Esophagus (tissue), 2 donors: ENCODE measurements around the gene TMEM80. TPM values are rescaled to one million over a fixed set of nuclear protein-coding genes. Genes with fewer than 3 reads are reported as not detected.
A peak's percentile ranks its signal among the peaks of the same experiment; 100 is the strongest.

Source experiments
- H3K27ac ChIP-seq, 2 donors: one replicate each; pipeline ENCODE4 v1.5.1; 2013; ENCODE audit warnings: low read depth in 2 of 2, mild to moderate bottlenecking in 2 of 2, inconsistent platforms in 1 of 2, low read length in 1 of 2, moderate library complexity in 1 of 2
- H3K27me3 ChIP-seq, 2 donors: one replicate each; pipeline ENCODE4 v1.6.1; 2013; ENCODE audit warnings: low read length in 2 of 2, control low read depth in 1 of 2, mild to moderate bottlenecking in 1 of 2; ENCODE audit not compliant: insufficient read depth in 2 of 2, control insufficient read depth in 1 of 2
- H3K36me3 ChIP-seq, 2 donors: one replicate each; pipeline ENCODE4 v1.6.1; 2013; ENCODE audit warnings: low read length in 1 of 2; ENCODE audit not compliant: control insufficient read depth in 2 of 2, insufficient read depth in 2 of 2
- H3K4me1 ChIP-seq, 2 donors: one replicate each; pipeline ENCODE4 v1.6.1; 2013; ENCODE audit warnings: low read length in 1 of 2; ENCODE audit not compliant: control insufficient read depth in 2 of 2, insufficient read depth in 2 of 2
- H3K4me3 ChIP-seq, 2 donors: one replicate each; pipeline ENCODE4 v1.5.1; 2013; ENCODE audit warnings: low read length in 2 of 2, mild to moderate bottlenecking in 2 of 2, low read depth in 1 of 2, moderate library complexity in 1 of 2
- H3K9me3 ChIP-seq, 2 donors: one replicate each; pipeline ENCODE4 v1.6.1; 2013; ENCODE audit warnings: mild to moderate bottlenecking in 2 of 2, low read depth in 1 of 2, low read length in 1 of 2, moderate library complexity in 1 of 2; ENCODE audit not compliant: control insufficient read depth in 2 of 2, insufficient read depth in 1 of 2
- WGBS, 2 donors: extraction: QIAGEN DNeasy Blood & Tissue Kit; methylation state at CpG; one replicate each; pipeline ENCODE4 v1.1.7; 2013; 5-methylcytosine and 5-hydroxymethylcytosine counted together
- polyA plus RNA-seq, 2 donors: library from polyadenylated mRNA; stranded (reverse); fragments of 200-250 nt; gene quantifications; one replicate each; pipeline ENCODE4 v1.2.3, GENCODE V29; 2013
- donor health status: healthy with polysubstance abuse.
- donor health status: Bipolar disorder and iron deficiency.

TMEM80 gene
- polyA plus RNA-seq, 2 donors, result 25.0 to 53.9 TPM

DNA sequence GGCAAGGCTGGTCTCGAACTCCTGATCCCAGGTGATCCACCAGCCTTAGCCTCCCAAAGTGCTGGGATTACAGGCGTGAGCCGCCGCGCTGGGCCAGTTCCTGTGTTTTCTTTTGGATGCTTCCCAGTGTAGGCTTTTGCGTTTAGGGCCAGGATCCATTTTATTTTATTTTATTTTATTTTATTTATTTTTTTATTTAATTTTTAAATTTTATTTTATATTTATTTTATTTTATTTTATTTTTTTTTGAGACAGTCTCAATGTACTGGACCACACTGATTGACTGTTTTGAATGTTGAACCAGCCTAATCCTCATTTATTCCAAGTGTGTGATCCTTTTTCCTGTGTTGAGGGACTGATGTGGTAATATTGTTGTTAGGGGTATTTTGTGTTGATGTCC, 18.8 kb downstream of the TMEM80 start:
- H3K4me1 ChIP-seq, result peaks cover under 1 to 7% of the 10 kb centered on the region in 2 donors
- no peaks in the 10 kb centered on the region for H3K9me3 ChIP-seq
- H3K36me3 ChIP-seq, result peaks cover 0 to 14% of the 10 kb centered on the region in 2 donors
- H3K27me3 ChIP-seq, result no peaks in the 10 kb centered on the region
- 95 to 98% methylated on average over 6 of the region's 6 CpGs for WGBS, 2 donors
- H3K27ac ChIP-seq, result no peak overlapping the region
- H3K4me3 ChIP-seq, result no peak overlapping the region

DNA sequence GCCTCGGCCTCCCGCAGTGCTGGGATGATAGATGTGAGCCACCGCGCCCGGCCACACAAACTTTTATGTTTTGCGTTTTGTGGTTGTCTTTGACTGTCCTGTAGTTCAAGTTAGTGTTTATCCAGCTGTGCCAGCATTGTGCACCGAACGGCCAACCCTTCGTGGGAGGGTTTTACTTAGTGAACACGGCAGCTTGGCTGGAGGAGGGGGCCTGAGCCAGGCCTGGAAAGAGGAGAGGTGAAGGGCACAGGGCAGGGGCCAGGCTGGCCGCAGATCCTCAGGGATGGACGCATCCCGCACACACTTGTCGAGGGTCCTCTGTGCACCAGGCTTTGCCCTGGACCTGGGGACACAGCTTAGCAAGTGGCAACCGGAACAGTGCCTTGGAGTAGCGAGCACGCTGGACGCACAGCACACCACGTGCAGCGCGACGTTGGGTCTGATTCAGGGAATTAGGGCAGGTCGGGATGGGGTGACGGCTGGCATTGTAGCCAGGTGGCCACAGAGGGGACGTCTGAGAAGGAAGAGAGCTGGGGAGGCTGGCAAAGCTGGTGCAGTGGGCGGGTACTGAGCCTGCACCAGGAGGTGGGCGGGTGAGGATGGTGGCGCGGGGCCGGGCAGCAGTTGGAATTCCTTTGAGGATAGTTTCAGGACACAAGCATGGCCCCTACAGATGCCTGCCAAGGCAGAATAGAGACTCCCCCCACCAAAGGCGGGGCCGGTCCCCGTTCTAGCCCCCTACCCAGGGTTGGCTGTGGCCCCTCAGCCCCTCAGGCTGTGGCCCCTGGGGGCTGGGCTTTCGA, 23.8 kb downstream of the TMEM80 start:
- no peaks in the 10 kb centered on the region for H3K9me3 ChIP-seq
- WGBS, 2 donors, result 80 to 86% methylated on average over 34 of the region's 34 CpGs
- H3K27me3 ChIP-seq, result no peaks in the 10 kb centered on the region
- H3K4me1 ChIP-seq, result peaks cover 3 to 5% of the 10 kb centered on the region in 2 donors
- H3K4me3 ChIP-seq, result no peak overlapping the region
- H3K36me3 ChIP-seq, result peaks cover 0 to 35% of the 10 kb centered on the region in 2 donors
- peak overlapping the region in 1 of 2 donors; percentile 15 for H3K27ac ChIP-seq

DNA sequence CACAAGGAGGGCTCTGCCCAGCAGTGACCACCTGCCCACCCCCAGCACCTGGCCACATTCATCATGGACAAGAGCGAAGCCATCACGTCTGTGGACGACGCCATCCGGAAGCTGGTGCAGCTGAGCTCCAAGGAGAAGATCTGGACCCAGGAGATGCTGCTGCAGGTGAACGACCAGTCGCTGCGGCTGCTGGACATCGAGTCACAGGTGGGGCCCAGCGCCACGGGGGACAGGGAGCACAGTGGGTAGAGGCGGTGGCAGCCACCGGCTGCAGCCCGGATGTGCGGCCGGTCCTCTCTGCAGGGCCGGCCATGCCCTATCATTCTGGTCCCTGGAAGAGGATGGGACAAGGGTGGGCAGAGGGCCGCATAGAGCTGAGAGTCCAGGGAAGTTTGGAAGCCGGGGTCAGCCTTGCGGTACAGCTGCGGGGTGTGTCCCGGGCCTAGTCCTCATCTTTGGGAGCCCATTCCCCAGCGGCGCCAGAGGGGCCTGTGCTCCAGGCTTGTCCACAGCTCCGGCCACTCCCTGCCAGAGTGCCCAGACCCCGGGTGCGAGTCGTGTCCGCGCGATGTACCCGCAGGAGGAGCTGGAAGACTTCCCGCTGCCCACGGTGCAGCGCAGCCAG, 24.5 kb downstream of the TMEM80 start:
- peaks cover 0 to 42% of the 10 kb centered on the region in 2 donors for H3K36me3 ChIP-seq
- WGBS, 2 donors, result 77 to 79% methylated on average over 35 of the region's 35 CpGs
- H3K27ac ChIP-seq, result peak overlapping the region in 1 of 2 donors; percentile 26
- H3K4me3 ChIP-seq, result no peak overlapping the region
- no peaks in the 10 kb centered on the region for H3K9me3 ChIP-seq
- H3K27me3 ChIP-seq, result no peaks in the 10 kb centered on the region
- H3K4me1 ChIP-seq, result peaks cover 3 to 5% of the 10 kb centered on the region in 2 donors

DNA sequence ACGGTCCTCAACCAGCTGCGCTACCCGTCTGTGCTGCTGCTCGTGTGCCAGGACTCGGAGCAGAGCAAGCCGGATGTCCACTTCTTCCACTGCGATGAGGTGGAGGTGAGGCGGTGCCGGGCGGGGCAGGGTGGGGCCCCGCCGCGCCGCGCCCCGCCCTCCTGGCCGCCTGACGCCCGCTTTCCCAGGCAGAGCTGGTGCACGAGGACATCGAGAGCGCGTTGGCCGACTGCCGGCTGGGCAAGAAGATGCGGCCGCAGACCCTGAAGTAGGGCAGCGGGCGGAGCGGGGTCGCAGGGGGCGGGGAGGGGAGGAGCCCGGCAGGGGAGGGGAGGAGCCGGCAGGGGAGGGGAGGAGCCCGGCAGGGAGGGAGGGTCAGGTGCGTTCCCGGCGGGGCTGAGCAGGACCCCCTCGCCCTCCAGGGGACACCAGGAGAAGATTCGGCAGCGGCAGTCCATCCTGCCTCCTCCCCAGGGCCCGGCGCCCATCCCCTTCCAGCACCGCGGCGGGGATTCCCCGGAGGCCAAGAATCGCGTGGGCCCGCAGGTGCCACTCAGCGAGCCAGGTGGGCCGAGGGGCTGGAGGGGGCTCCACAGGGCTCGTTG, 25.1 kb downstream of the TMEM80 start:
- Histone ChIP-seq H3K27ac (peak overlapping the region in 1 of 2 donors; percentile 26), H3K4me3 (no peak overlapping the region), H3K36me3 (peaks cover 0 to 42% of the 10 kb centered on the region in 2 donors), H3K4me1 (peaks cover 7% of the 10 kb centered on the region in 2 donors), H3K27me3 (no peaks in the 10 kb centered on the region), H3K9me3 (no peaks in the 10 kb centered on the region)
- 35 to 45% methylated on average over 35 to 53 of the region's 53 CpGs for WGBS, 2 donors

DNA sequence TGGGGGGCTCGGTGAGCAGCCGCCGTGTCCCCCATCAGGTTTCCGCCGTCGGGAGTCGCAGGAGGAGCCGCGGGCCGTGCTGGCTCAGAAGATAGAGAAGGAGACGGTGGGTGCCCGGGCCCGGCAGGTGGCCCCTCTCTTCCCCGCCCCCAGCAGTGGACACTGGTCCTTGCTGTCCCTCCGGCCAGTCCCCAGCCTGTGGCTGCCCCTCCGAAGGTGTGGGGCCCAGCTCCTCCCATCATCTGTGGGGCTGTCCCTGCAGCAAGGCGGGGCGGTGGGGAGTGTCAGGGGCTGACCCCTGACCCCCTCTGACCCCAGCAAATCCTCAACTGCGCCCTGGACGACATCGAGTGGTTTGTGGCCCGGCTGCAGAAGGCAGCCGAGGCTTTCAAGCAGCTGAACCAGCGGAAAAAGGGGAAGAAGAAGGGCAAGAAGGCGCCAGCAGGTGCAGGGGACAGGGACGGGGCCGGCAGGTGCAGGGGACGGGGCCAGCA, 25.7 kb downstream of the TMEM80 start:
- H3K27ac ChIP-seq, result no peak overlapping the region
- H3K9me3 ChIP-seq, result no peaks in the 10 kb centered on the region
- no peaks in the 10 kb centered on the region for H3K27me3 ChIP-seq
- H3K36me3 ChIP-seq, result peaks cover 0 to 42% of the 10 kb centered on the region in 2 donors
- H3K4me3 ChIP-seq, result no peak overlapping the region
- peaks cover 7% of the 10 kb centered on the region in 2 donors for H3K4me1 ChIP-seq
- WGBS, 2 donors, result 57 to 61% methylated on average over 24 to 28 of the region's 28 CpGs

DNA sequence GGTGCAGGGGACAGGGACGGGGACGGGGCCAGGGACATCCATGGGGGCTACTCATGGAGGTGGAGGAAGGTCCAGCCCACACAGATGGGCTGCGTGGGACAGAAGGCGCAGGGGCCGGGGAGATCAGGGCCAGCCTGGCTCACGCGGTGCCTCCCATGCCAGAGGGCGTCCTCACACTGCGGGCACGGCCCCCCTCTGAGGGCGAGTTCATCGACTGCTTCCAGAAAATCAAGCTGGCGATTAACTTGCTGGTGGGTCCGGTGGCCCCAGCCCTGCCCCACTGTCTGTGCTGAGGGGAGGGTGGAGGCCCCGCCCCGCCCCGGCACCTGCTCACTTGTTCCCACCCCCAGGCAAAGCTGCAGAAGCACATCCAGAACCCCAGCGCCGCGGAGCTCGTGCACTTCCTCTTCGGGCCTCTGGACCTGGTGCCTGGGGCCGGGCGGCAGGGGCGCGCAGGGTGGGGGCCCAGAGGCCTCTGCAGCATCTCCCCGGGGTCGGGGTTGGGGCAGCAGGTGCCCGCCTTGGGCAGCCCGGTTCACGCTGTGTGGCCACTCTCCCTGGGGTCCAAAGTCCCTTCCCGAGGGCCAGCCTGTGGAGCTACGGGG, 26.2 kb downstream of the TMEM80 start:
- Histone ChIP-seq H3K36me3 (peaks cover 0 to 42% of the 10 kb centered on the region in 2 donors), H3K27ac (no peak overlapping the region), H3K4me1 (peaks cover 7 to 12% of the 10 kb centered on the region in 2 donors), H3K4me3 (no peak overlapping the region), H3K9me3 (no peaks in the 10 kb centered on the region), H3K27me3 (no peaks in the 10 kb centered on the region)
- 51 to 53% methylated on average over 32 to 33 of the region's 33 CpGs for WGBS, 2 donors

DNA sequence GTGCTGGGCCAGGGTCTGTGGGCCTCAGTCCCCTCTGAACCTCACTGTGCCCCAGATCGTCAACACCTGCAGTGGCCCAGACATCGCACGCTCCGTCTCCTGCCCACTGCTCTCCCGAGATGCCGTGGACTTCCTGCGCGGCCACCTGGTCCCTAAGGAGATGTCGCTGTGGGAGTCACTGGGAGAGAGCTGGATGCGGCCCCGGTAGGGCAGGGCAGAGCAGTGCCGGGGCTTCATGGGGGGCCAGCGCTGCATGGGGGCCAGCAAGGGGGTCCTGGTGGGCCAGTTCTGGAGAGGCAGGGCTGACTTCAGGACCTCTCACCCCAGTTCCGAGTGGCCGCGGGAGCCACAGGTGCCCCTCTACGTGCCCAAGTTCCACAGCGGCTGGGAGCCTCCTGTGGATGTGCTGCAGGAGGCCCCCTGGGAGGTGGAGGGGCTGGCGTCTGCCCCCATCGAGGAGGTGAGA, 26.8 kb downstream of the TMEM80 start:
- WGBS, 2 donors, result 76 to 79% methylated on average over 18 to 20 of the region's 20 CpGs
- Histone ChIP-seq H3K9me3 (no peaks in the 10 kb centered on the region), H3K4me1 (peaks cover 7 to 15% of the 10 kb centered on the region in 2 donors), H3K36me3 (peaks cover 0 to 42% of the 10 kb centered on the region in 2 donors), H3K4me3 (no peak overlapping the region), H3K27me3 (no peaks in the 10 kb centered on the region), H3K27ac (no peak overlapping the region)

DNA sequence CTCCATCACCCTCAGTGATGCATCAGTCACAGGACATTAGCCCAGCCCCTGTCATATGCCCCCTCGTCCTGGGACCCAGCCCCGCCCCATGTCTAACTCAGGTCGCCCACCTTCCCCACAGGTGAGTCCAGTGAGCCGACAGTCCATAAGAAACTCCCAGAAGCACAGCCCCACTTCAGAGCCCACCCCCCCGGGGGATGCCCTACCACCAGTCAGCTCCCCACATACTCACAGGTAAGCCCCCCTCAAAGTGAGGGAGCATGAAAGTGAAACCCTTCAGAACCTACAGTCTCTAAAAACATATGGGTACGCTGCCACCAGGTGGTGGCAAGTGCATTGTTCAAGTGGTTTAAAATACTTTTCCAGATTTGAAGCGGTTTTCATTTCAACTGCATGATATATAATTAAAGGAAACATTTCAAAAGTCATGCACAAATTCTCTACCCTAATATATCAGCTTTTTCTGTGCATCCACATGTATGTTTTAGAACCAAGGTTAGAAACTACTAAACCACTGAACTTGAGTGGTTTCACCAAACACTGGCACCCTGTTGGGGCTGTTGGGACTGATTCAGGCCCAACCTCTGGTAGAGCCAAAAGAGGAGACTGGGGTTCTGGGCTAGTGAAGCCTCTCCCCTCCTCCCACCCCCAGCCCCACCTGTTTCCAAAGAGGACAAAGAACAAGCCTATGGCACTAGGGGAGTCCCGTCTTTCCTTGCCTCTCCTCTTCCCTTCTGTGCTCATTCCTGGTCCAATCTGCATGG, 27.7 kb downstream of the TMEM80 start:
- no peaks in the 10 kb centered on the region for H3K27me3 ChIP-seq
- H3K9me3 ChIP-seq, result no peaks in the 10 kb centered on the region
- H3K27ac ChIP-seq, result peak overlapping the region in 1 of 2 donors; percentile 24
- 52 to 54% methylated on average over 8 of the region's 8 CpGs for WGBS, 2 donors
- no peak overlapping the region for H3K4me3 ChIP-seq
- H3K4me1 ChIP-seq, result peaks cover 7 to 19% of the 10 kb centered on the region in 2 donors
- peaks cover 0 to 42% of the 10 kb centered on the region in 2 donors for H3K36me3 ChIP-seq
